Measurements from ENCODE around the gene BANK1.

The BANK1 gene

GRCh38 chr4:101763576-101763975 lies 27.0 kb upstream of the BANK1 start:
- in situ Hi-C loops (cut with MboI; ENCODE audit: low sequenced_read_pairs, unreplicated experiment) = no loop called here
- TF ChIP-seq CTCF (IDR thresholded peaks at IDR 0.05; ENCODE audit: borderline replicate concordance, control extremely low read depth, extremely low read depth, insufficient read depth, missing control alignments) = no peak

DNA sequence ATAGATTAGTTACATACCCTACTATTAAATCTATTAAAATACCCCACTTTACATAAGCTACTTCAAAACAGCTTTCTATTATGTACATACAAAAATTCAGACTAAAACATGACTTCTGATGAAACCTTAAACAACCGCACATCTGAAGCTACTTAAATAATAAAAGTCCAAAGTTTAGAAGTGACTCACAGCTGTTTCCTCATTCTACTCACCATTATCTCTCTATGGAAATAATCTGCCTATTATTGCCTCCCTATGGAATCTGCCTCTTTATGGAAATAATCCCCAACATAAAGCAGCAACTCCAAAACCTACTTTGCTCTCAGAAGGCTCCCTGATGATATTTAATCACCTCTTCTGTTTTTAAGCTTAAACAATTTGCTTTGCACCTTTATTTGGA lies 15.7 kb upstream of the BANK1 start:
- no peak for DNase-seq (ENCODE audit: low spot score)
- TF ChIP-seq CTCF (IDR thresholded peaks at IDR 0.05; ENCODE audit: borderline replicate concordance, control extremely low read depth, extremely low read depth, insufficient read depth, missing control alignments) = no peak
- in situ Hi-C loops (cut with MboI; ENCODE audit: low sequenced_read_pairs, unreplicated experiment) = no loop called here

More at GRCh38 chr4:101763576-101763975, 27.0 kb upstream of the BANK1 start:
- DNase-seq (ENCODE audit: low spot score) = no peak

DNA sequence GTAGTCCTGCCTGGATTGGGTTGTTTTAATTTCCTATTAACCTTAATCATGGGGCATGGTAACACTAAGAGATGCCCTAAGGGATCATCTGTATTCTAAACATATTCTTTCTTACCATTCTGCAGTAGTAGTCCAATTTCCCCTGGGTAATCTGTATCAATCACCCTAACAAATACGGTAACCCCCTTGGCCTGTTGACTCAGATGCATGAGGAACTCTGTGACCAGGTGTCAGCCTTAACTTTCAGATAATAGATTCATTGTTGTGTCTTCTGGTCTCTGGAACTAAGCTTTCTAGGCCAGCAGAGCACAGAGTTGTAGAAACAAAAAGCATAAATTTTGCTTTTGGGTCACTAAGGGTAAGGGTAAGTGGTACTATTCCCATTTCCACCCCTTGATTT lies 13.1 kb upstream of the BANK1 start:
- no peak for DNase-seq (ENCODE audit: low spot score)
- TF ChIP-seq CTCF (IDR thresholded peaks at IDR 0.05; ENCODE audit: borderline replicate concordance, control extremely low read depth, extremely low read depth, insufficient read depth, missing control alignments) = no peak
- in situ Hi-C loops (cut with MboI; ENCODE audit: low sequenced_read_pairs, unreplicated experiment) = no loop called here

DNA sequence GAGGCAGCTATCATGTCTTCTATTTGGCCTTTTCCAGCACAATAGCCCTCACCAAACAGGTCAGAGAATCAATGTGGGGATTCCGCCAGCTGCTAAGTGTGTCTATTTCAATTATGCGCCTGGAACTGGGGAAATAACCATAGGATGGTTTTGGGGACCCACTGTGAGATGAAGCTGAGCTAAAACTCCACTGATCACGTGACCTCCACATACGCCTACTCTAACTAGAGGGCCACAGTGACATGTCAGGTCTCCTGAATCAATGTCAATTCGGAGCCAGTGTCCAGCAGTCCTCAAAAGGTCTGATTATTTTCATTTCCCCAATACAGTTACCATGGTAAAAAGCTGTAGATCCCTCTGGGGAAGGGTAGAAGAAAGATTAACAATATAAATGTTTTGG lies 10.2 kb upstream of the BANK1 start:
- in situ Hi-C loops (cut with MboI; ENCODE audit: low sequenced_read_pairs, unreplicated experiment) = no loop called here
- DNase-seq (ENCODE audit: low spot score) = no peak
- TF ChIP-seq CTCF (IDR thresholded peaks at IDR 0.05; ENCODE audit: borderline replicate concordance, control extremely low read depth, extremely low read depth, insufficient read depth, missing control alignments) = no peak

GRCh38 chr4:101782546-101782945 lies 8.0 kb upstream of the BANK1 start:
- TF ChIP-seq CTCF (IDR thresholded peaks at IDR 0.05; ENCODE audit: borderline replicate concordance, control extremely low read depth, extremely low read depth, insufficient read depth, missing control alignments) = no peak
- in situ Hi-C loops (cut with MboI; ENCODE audit: low sequenced_read_pairs, unreplicated experiment) = no loop called here
- no peak for DNase-seq (ENCODE audit: low spot score)

- TF ChIP-seq CTCF (IDR thresholded peaks at IDR 0.05; ENCODE audit: borderline replicate concordance, control extremely low read depth, extremely low read depth, insufficient read depth, missing control alignments) = no peak
- in situ Hi-C loops (cut with MboI; ENCODE audit: low sequenced_read_pairs, unreplicated experiment) = no loop called here
These were observed 5.6 kb upstream of the BANK1 start for GRCh38 chr4:101784957-101785356.

GRCh38 chr4:101785486-101785885 lies 5.0 kb upstream of the BANK1 start:
- TF ChIP-seq CTCF (IDR thresholded peaks at IDR 0.05; ENCODE audit: borderline replicate concordance, control extremely low read depth, extremely low read depth, insufficient read depth, missing control alignments) = no peak
- in situ Hi-C loops (cut with MboI; ENCODE audit: low sequenced_read_pairs, unreplicated experiment) = no loop called here
- DNase-seq (ENCODE audit: low spot score) = no peak

More at GRCh38 chr4:101784957-101785356, 5.6 kb upstream of the BANK1 start:
- DNase-seq (ENCODE audit: low spot score) = no peak
